Ovary (tissue), 3 donors: ENCODE data around the gene AMPD2.
"Not testable (repeated sequence)": the region's sequence is repeated elsewhere in the genome, so short reads cannot be mapped to it uniquely, and the experiment has no call there.

Experiments
- POLR2A ChIP-seq: fragments of 450-650 bp; IDR thresholded peaks from one replicate; pipeline ENCODE4 v1.6.1; 2017; ENCODE audit warnings: antibody characterized with exemption, mild to moderate bottlenecking, moderate library complexity
- TF ChIP-seq, protein P1 (sequence below), 3 donors: fragments of 450-650 bp in 2 of 3; fragments of 200-600 bp in 1 of 3; IDR thresholded peaks; one replicate each; pipeline versions ENCODE4 v1.5.1 to v1.8.0; 2016 to 2022; ENCODE audit warnings: antibody characterized with exemption in 3 of 3, mild to moderate bottlenecking in 1 of 3
- donor health status: DM: no; HTN: no; CAD: no.

- TF ChIP-seq POLR2A = not testable (repeated sequence)
- TF ChIP-seq, protein P1, sequence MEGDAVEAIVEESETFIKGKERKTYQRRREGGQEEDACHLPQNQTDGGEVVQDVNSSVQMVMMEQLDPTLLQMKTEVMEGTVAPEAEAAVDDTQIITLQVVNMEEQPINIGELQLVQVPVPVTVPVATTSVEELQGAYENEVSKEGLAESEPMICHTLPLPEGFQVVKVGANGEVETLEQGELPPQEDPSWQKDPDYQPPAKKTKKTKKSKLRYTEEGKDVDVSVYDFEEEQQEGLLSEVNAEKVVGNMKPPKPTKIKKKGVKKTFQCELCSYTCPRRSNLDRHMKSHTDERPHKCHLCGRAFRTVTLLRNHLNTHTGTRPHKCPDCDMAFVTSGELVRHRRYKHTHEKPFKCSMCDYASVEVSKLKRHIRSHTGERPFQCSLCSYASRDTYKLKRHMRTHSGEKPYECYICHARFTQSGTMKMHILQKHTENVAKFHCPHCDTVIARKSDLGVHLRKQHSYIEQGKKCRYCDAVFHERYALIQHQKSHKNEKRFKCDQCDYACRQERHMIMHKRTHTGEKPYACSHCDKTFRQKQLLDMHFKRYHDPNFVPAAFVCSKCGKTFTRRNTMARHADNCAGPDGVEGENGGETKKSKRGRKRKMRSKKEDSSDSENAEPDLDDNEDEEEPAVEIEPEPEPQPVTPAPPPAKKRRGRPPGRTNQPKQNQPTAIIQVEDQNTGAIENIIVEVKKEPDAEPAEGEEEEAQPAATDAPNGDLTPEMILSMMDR (IDR thresholded peaks at IDR 0.05) = not testable (repeated sequence)
Observed at GRCh38 chr1:109678637-109679036, 59.0 kb downstream of the AMPD2 start.
